Vagina (tissue), 2 donors: ENCODE data around the gene EYS. TPM values are rescaled to one million over a fixed set of nuclear protein-coding genes. Genes with fewer than 3 reads are reported as not detected.

Source experiments
- DNase-seq, 2 donors: peaks; one replicate each; pipeline ENCODE4 v3.0.0-alpha.2; 2017; ENCODE audit errors: extremely low spot score in 2 of 2
- H3K27ac ChIP-seq: fragments of 200-600 bp; sonication (generic); one replicate; pipeline ENCODE4 v1.5.1; 2019
- H3K27me3 ChIP-seq: fragments of 200-600 bp; sonication (generic); one replicate; pipeline ENCODE4 v1.5.1; 2019
- H3K36me3 ChIP-seq, 2 donors: fragments of 200-600 bp; sonication (generic); one replicate each; pipeline ENCODE4 v1.5.1; 2017 to 2019
- H3K4me1 ChIP-seq: fragments of 200-600 bp; sonication (generic); one replicate; pipeline ENCODE4 v1.5.1; 2019
- H3K4me3 ChIP-seq, 2 donors: fragments of 200-600 bp; sonication (generic); 1 replicate in 1 of 2; 2 replicates in 1 of 2; pipeline ENCODE4 v1.5.1; 2016 to 2019
- H3K9me3 ChIP-seq: fragments of 200-600 bp; sonication (generic); one replicate; pipeline ENCODE4 v1.5.1; 2019
- POLR2A ChIP-seq, 2 donors: fragments of 450-650 bp; IDR thresholded peaks; one replicate each; pipeline ENCODE4 v1.6.1; 2017; ENCODE audit warnings: antibody characterized with exemption in 2 of 2, mild to moderate bottlenecking in 2 of 2, moderate library complexity in 2 of 2
- POLR2AphosphoS5 ChIP-seq, 2 donors: sonication (generic); formaldehyde crosslinking; IDR thresholded peaks; one replicate each; pipeline ENCODE4 v1.9.0; 2017; ENCODE audit warnings: antibody characterized with exemption in 2 of 2, mild to moderate bottlenecking in 2 of 2, low read depth in 1 of 2; ENCODE audit not compliant: insufficient read depth in 1 of 2
- intact Hi-C: fragments of 100-400 bp; cut with DNase I; formaldehyde crosslinking; loops from one replicate; pipeline ENCODE4 v1.15.1; 2023
- total RNA-seq: library from RNA; depleted of rRNA; stranded (reverse); fragments of >200 nt; gene quantifications from one replicate; pipeline ENCODE4 v1.2.3, GENCODE V29; 2016
- TF ChIP-seq, protein P1 (sequence below), 3 experiments: fragments of 450-650 bp in 2 of 3; fragments of 200-600 bp in 1 of 3; sonication (generic) in 1 of 3; IDR thresholded peaks; one replicate each; pipeline ENCODE4 v1.5.1; 2017 to 2019; ENCODE audit warnings: antibody characterized with exemption in 3 of 3, mild to moderate bottlenecking in 2 of 3, moderate library complexity in 2 of 3

EYS gene
- total RNA-seq, 1 donor from 2014 or later = not detected

DNA sequence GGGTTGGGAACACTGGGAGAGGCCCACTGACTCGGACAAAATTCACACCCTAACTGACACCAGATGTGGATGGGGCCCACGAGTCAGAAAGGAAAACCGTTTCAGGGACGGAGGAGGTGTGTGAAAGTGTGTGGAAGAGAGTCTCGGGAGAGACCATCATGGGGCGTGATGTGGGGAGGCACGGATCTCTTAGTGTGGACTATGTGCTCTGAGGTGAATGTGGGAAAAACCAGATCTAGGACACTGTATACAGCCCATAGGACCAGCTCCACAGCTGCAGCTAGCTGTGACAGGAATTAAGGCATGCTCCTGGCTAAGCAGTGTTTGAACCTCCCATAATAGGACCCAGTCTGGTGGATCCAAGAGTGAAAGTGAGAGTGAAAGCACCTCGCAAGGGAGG, 1380.1 kb downstream of the EYS start:
- no peaks in the 10 kb centered on the region for H3K4me1 ChIP-seq
- H3K9me3 ChIP-seq = no peaks in the 10 kb centered on the region
- DNase-seq = no peak
- TF ChIP-seq POLR2AphosphoS5 (IDR thresholded peaks at IDR 0.05; ENCODE audit: insufficient read depth in 1 of 2, low read depth in 1 of 2) = no peak
- no peak for TF ChIP-seq POLR2A (IDR thresholded peaks at IDR 0.05)
- TF ChIP-seq, protein P1, sequence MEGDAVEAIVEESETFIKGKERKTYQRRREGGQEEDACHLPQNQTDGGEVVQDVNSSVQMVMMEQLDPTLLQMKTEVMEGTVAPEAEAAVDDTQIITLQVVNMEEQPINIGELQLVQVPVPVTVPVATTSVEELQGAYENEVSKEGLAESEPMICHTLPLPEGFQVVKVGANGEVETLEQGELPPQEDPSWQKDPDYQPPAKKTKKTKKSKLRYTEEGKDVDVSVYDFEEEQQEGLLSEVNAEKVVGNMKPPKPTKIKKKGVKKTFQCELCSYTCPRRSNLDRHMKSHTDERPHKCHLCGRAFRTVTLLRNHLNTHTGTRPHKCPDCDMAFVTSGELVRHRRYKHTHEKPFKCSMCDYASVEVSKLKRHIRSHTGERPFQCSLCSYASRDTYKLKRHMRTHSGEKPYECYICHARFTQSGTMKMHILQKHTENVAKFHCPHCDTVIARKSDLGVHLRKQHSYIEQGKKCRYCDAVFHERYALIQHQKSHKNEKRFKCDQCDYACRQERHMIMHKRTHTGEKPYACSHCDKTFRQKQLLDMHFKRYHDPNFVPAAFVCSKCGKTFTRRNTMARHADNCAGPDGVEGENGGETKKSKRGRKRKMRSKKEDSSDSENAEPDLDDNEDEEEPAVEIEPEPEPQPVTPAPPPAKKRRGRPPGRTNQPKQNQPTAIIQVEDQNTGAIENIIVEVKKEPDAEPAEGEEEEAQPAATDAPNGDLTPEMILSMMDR (IDR thresholded peaks at IDR 0.05) = no peak
- H3K27me3 ChIP-seq = no peaks in the 10 kb centered on the region
- no peaks in the 10 kb centered on the region for H3K36me3 ChIP-seq
- intact Hi-C loops = no loop called here
- H3K4me3 ChIP-seq = no peak overlapping the region
- H3K27ac ChIP-seq = no peak overlapping the region

- no peak for DNase-seq
- TF ChIP-seq, protein P1 (IDR thresholded peaks at IDR 0.05) = no peak
- TF ChIP-seq POLR2AphosphoS5 (IDR thresholded peaks at IDR 0.05; ENCODE audit: insufficient read depth in 1 of 2, low read depth in 1 of 2) (no peak), POLR2A (IDR thresholded peaks at IDR 0.05) (no peak)
- intact Hi-C loops = no loop called here
Measured at GRCh38 chr6:64325093-64325492, 1381.9 kb downstream of the EYS start.

GRCh38 chr6:64310214-64310613, 1396.8 kb downstream of the EYS start:
- no peak for DNase-seq
- intact Hi-C loops = no loop called here
- H3K27me3 ChIP-seq = no peaks in the 10 kb centered on the region
- H3K4me3 ChIP-seq = no peak overlapping the region
- no peak for TF ChIP-seq POLR2AphosphoS5 (IDR thresholded peaks at IDR 0.05; ENCODE audit: insufficient read depth in 1 of 2, low read depth in 1 of 2)
- no peak for TF ChIP-seq POLR2A (IDR thresholded peaks at IDR 0.05)
- TF ChIP-seq, protein P1 (IDR thresholded peaks at IDR 0.05) = no peak
- no peaks in the 10 kb centered on the region for H3K9me3 ChIP-seq
- H3K36me3 ChIP-seq = no peaks in the 10 kb centered on the region
- H3K27ac ChIP-seq = no peak overlapping the region
- H3K4me1 ChIP-seq = no peaks in the 10 kb centered on the region

More at GRCh38 chr6:64325093-64325492, 1381.9 kb downstream of the EYS start:
- Histone ChIP-seq H3K27ac (no peak overlapping the region), H3K4me3 (no peak overlapping the region), H3K9me3 (no peaks in the 10 kb centered on the region), H3K27me3 (no peaks in the 10 kb centered on the region), H3K4me1 (no peaks in the 10 kb centered on the region), H3K36me3 (no peaks in the 10 kb centered on the region)

DNA sequence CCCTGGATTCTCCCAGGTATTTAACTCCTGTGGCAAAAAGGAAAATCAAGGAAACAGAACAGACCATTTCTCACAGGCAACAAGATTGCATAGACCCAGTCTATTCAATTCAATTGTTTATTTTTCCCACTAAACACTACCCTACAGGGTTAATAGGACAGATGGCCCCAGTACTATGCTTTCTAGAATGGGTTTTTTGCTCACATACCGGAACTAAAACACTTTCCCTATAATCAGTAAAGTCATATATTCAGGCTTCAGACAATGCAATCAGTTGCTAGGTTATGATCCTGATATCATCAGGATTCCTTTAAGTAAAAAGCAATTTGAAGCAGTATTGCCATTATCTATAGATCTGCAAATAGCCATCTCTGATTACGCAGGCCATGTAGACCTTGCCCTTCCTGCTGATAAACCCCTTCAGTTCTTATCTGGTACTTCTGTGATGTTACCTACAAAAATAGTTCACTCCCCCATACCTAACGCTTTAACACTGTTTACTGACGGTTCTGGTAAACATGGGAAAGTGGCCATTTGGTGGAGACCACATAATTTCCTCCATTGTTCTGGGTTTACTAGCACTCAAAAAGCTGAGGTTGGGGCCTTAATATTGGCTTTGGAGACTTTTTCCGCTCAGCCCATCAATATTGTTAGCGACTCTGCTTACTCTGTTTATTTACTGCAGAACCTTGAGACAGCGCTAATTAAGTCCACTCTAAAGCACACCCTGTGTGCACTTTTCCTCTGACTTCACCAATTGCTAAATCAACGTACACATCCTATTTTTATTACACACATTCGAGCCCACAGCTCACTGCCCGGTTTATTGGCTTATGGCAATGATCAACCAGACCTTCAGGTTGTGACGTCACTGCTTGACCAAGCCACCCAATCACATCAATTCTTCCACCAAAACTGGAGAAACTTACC, 1405.5 kb downstream of the EYS start:
- Histone ChIP-seq H3K27ac (no peak overlapping the region), H3K4me3 (no peak overlapping the region), H3K36me3 (no peaks in the 10 kb centered on the region), H3K27me3 (no peaks in the 10 kb centered on the region), H3K4me1 (no peaks in the 10 kb centered on the region), H3K9me3 (no peaks in the 10 kb centered on the region)
- TF ChIP-seq POLR2AphosphoS5 (IDR thresholded peaks at IDR 0.05; ENCODE audit: insufficient read depth in 1 of 2, low read depth in 1 of 2) = no peak
- no peak for TF ChIP-seq POLR2A (IDR thresholded peaks at IDR 0.05)
- TF ChIP-seq, protein P1 (IDR thresholded peaks at IDR 0.05) = no peak
- no peak for DNase-seq
- intact Hi-C loops = no loop called here

DNA sequence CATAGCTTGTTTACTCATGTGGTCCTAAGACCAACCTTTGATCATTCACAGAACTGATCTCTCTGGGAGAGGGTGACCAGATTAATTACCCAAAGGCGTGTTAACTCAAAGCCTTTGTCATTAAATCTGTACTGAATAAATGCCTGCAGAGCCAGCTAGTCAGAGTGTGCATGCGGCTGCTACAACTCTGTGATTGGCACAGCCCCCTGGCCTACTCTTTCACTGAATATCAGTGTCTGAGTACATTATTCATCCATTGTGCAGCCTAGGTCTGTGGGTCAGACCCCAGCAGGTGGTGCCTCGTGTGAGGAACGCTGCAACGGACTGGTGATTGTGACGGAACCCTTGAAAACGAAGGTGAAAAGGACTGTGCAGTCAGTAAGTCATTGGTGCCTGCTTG, 1407.8 kb downstream of the EYS start:
- no peaks in the 10 kb centered on the region for H3K9me3 ChIP-seq
- H3K4me3 ChIP-seq = no peak overlapping the region
- TF ChIP-seq, protein P1 (IDR thresholded peaks at IDR 0.05) = no peak
- TF ChIP-seq POLR2A (IDR thresholded peaks at IDR 0.05) (no peak), POLR2AphosphoS5 (IDR thresholded peaks at IDR 0.05; ENCODE audit: insufficient read depth in 1 of 2, low read depth in 1 of 2) (no peak)
- H3K27me3 ChIP-seq = no peaks in the 10 kb centered on the region
- H3K4me1 ChIP-seq = no peaks in the 10 kb centered on the region
- intact Hi-C loops = no loop called here
- no peaks in the 10 kb centered on the region for H3K36me3 ChIP-seq
- DNase-seq = no peak
- H3K27ac ChIP-seq = no peak overlapping the region
